Measurements from ENCODE around the gene STK33.

DNA sequence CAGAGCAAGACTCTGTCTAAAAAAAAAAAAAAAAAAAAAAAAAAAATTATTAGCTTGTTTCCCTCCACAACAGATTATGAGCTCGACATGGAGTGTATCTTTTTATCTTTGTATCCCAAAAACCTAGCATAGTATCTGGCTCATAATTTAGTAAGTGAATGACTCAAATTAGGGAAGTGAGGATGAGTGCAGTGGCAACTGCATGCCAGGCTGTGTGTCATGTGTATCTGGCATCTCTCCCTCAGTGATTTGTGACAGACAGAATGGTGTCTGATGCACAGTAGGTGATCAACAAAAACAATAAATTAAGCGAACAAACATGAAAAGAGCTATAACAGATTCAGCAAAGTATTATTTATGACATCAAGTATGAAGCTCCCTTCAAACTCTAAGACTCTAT lies 7.2 kb downstream of the STK33 start:
- TF ChIP-seq, protein P1, sequence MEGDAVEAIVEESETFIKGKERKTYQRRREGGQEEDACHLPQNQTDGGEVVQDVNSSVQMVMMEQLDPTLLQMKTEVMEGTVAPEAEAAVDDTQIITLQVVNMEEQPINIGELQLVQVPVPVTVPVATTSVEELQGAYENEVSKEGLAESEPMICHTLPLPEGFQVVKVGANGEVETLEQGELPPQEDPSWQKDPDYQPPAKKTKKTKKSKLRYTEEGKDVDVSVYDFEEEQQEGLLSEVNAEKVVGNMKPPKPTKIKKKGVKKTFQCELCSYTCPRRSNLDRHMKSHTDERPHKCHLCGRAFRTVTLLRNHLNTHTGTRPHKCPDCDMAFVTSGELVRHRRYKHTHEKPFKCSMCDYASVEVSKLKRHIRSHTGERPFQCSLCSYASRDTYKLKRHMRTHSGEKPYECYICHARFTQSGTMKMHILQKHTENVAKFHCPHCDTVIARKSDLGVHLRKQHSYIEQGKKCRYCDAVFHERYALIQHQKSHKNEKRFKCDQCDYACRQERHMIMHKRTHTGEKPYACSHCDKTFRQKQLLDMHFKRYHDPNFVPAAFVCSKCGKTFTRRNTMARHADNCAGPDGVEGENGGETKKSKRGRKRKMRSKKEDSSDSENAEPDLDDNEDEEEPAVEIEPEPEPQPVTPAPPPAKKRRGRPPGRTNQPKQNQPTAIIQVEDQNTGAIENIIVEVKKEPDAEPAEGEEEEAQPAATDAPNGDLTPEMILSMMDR (IDR thresholded peaks at IDR 0.05), result no peak
- TF ChIP-seq RAD21 (IDR thresholded peaks at IDR 0.05; ENCODE audit: low read length), result no peak
- TF ChIP-seq EP300 (IDR thresholded peaks at IDR 0.05; ENCODE audit: borderline replicate concordance in 1 of 2, low read depth in 1 of 2, low read length in 1 of 2), result no peak
- TF ChIP-seq GABPA (IDR thresholded peaks at IDR 0.05; ENCODE audit: low read depth), result no peak
- no peak for TF ChIP-seq MXI1 (IDR thresholded peaks at IDR 0.05; ENCODE audit: low read depth, low read length)
- TF ChIP-seq TCF12 (IDR thresholded peaks at IDR 0.05), result no peak; the same call in 1 of the 2 replicates
- peak; percentile 6; the same call in 1 of the 2 replicates for TF ChIP-seq FOSL2 (IDR thresholded peaks at IDR 0.05; ENCODE audit: borderline replicate concordance, low read depth)
- no peak for TF ChIP-seq CHD2 (IDR thresholded peaks at IDR 0.05; ENCODE audit: low read length, partially characterized antibody)
- TF ChIP-seq JUND (IDR thresholded peaks at IDR 0.05), result no peak
- TF ChIP-seq, protein P2, sequence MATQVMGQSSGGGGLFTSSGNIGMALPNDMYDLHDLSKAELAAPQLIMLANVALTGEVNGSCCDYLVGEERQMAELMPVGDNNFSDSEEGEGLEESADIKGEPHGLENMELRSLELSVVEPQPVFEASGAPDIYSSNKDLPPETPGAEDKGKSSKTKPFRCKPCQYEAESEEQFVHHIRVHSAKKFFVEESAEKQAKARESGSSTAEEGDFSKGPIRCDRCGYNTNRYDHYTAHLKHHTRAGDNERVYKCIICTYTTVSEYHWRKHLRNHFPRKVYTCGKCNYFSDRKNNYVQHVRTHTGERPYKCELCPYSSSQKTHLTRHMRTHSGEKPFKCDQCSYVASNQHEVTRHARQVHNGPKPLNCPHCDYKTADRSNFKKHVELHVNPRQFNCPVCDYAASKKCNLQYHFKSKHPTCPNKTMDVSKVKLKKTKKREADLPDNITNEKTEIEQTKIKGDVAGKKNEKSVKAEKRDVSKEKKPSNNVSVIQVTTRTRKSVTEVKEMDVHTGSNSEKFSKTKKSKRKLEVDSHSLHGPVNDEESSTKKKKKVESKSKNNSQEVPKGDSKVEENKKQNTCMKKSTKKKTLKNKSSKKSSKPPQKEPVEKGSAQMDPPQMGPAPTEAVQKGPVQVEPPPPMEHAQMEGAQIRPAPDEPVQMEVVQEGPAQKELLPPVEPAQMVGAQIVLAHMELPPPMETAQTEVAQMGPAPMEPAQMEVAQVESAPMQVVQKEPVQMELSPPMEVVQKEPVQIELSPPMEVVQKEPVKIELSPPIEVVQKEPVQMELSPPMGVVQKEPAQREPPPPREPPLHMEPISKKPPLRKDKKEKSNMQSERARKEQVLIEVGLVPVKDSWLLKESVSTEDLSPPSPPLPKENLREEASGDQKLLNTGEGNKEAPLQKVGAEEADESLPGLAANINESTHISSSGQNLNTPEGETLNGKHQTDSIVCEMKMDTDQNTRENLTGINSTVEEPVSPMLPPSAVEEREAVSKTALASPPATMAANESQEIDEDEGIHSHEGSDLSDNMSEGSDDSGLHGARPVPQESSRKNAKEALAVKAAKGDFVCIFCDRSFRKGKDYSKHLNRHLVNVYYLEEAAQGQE (IDR thresholded peaks at IDR 0.05; ENCODE audit: low read depth, low read length), result no peak
- no peak for TF ChIP-seq NRF1 (IDR thresholded peaks at IDR 0.05; ENCODE audit: low read depth, low read length)
- no peak for TF ChIP-seq POLR2AphosphoS5 (IDR thresholded peaks at IDR 0.05; ENCODE audit: low read depth, low read length)
- TF ChIP-seq, protein P3, sequence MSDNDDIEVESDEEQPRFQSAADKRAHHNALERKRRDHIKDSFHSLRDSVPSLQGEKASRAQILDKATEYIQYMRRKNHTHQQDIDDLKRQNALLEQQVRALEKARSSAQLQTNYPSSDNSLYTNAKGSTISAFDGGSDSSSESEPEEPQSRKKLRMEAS (IDR thresholded peaks at IDR 0.05; ENCODE audit: low read depth), result no peak
- TF ChIP-seq SIN3A (IDR thresholded peaks at IDR 0.05; ENCODE audit: borderline replicate concordance, low read depth, low read length), result no peak
